ENCODE measurements around the gene SEL1L.

DNA sequence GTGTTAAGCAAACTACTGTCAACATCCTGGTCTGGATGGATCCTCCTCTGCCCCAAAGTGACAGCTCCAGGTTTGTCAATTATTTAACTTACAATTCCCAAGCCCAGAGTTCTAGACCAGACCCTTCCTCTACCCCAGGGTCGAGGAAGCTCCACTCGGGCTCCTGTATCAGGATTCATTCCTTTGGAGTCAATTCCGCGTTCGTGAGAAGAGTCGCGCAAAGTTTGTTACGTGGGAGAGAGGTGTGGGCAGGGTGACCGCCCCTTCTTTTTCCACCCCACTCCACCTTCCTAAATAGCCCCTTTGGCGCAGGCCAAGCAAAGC lies 479 bp downstream of the SEL1L start:
- TF ChIP-seq CTCF (IDR thresholded peaks at IDR 0.05; ENCODE audit: insufficient read depth, low read length, poor library complexity, severe bottlenecking) = no peak
- no peak for TF ChIP-seq EZH2phosphoT487 (conservative IDR thresholded peaks at IDR 0.05; ENCODE audit: low read length)
